Measurements from ENCODE around the gene PSMB10.
A peak's percentile ranks its signal among the peaks of the same experiment; 100 is the strongest.

Gene PSMB10

DNA sequence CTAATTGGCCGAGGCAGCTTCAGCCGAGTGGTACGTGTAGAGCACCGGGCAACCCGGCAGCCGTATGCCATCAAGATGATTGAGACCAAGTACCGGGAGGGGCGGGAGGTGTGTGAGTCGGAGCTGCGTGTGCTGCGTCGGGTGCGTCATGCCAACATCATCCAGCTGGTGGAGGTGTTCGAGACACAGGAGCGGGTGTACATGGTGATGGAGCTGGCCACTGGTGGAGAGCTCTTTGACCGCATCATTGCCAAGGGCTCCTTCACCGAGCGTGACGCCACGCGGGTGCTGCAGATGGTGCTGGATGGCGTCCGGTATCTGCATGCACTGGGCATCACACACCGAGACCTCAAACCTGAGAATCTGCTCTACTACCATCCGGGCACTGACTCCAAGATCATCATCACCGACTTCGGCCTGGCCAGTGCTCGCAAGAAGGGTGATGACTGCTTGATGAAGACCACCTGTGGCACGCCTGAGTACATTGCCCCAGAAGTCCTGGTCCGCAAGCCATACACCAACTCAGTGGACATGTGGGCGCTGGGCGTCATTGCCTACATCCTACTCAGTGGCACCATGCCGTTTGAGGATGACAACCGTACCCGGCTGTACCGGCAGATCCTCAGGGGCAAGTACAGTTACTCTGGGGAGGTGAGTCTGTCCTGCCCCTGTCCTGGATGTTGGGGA is 27.5 kb downstream of the PSMB10 start:
- H3K27me3 Mint-ChIP-seq: no peaks in the 10 kb centered on the region
- peaks cover 30% of the 10 kb centered on the region for H3K36me3 Mint-ChIP-seq
- ATAC-seq: no peak
- H3K9me3 Mint-ChIP-seq: no peaks in the 10 kb centered on the region
- H3K4me1 Mint-ChIP-seq: peaks cover 8% of the 10 kb centered on the region
- no peak overlapping the region for H3K4me3 Mint-ChIP-seq
- H3K27ac Mint-ChIP-seq: peak overlapping the region; percentile 33

DNA sequence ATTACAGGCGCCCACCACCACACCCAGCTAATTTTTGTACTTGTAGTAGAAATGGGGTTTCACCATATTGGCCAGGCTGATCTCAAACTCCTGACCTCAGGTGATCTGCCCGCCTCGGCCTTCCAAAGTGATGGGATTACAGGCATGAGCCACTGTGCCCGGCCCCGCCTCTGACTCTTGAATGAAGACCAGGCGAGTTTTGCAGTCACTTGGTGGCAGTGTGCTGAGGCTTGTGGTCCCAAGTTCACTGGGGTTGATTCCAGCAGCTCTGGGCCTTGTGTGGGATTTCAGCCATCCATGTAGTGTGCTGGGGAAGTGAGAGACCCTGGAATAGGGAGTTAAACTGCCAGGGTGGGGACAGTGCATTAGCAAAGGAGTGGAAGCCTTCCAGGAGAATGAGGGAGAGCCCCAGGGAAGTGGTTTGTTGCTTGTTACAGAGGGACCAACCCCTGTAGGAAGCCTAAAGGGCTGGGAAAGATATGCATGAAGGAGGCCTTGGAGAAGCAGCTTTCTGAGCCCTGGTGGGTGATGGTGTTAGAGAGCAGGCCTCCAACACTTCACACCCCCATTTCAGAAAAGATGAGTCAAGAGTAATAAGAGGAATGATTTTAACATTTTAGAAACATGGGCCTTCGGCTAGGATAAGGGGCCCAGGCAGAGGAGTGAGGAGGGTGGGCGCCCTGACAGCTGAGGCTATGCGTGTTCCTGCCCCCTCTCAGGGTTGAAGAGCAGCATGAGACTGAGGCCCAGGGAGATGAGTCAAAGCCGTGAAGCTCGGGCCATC is 29.1 kb downstream of the PSMB10 start:
- H3K9me3 Mint-ChIP-seq: no peaks in the 10 kb centered on the region
- H3K4me1 Mint-ChIP-seq: peaks cover 8% of the 10 kb centered on the region
- no peaks in the 10 kb centered on the region for H3K27me3 Mint-ChIP-seq
- H3K4me3 Mint-ChIP-seq: no peak overlapping the region
- H3K36me3 Mint-ChIP-seq: peaks cover 36% of the 10 kb centered on the region
- H3K27ac Mint-ChIP-seq: no peak overlapping the region
- ATAC-seq: no peak

DNA sequence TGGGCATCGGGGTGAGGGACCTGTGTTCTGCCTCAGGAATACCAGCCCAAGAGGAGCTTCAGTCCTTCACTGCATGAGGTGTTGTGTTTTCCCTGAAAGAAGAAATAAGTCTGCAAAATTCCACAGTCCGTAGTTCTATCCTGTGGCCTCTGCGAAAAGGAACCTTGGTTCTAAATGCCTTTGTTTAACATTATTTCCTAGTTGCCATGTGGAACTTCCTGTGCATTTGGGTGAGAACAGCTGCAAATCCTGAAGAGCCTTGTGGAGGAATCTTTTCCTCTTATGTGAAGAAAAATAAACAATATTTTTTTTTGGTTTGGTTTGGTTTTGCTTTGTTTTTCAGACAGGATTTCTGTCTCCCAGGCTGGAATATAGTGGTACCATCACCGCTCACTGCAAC is 33.8 kb downstream of the PSMB10 start:
- Mint-ChIP-seq H3K9me3 (no peaks in the 10 kb centered on the region), H3K27me3 (no peaks in the 10 kb centered on the region), H3K27ac (no peak overlapping the region), H3K4me1 (peaks cover 8% of the 10 kb centered on the region), H3K4me3 (no peak overlapping the region), H3K36me3 (peaks cover 13% of the 10 kb centered on the region)
- ATAC-seq: no peak

DNA sequence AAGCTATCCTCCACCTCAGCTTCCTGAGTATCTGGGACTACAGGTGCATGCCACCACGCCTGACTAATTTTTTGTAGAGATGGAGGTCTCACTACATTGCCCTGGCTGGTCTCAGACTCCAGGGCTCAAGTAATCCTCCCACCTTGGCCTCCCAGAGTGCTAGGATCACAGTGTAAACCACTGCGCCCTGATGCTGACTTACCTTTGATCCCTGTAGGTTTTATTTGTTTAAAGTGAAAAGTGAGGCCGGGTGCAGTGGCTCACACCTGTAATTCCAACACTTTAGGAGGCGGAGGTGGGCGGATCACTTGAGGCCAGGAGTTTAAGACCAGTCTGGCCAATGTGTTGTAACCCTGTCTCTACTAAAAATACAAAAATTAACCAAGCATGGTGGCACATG is 34.9 kb downstream of the PSMB10 start:
- Mint-ChIP-seq H3K27ac (no peak overlapping the region), H3K4me3 (no peak overlapping the region), H3K27me3 (no peaks in the 10 kb centered on the region)

DNA sequence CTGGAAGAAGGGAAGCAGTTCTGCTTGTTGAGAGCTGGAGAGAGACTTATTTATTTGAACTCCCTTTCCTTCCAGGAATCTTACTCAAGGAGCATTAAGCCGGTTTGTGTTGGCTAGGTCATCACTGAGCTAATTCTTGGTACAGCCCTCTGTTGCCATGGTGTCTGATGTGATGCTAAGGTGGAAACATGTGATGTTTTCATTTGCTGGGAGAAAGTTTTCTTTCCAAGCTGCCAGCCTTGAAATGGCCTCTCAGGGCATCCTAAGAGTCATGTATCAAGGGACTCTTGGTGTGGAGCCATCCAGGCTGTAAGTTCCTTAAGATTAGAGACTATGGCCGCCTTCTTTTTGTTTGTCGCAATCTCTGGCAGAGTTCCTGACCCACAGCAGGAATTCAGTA is 39.4 kb downstream of the PSMB10 start:
- H3K4me3 Mint-ChIP-seq: no peak overlapping the region

More for the DNA sequence above, 34.9 kb downstream of the PSMB10 start:
- no peak for ATAC-seq
- peaks cover 15% of the 10 kb centered on the region for H3K4me1 Mint-ChIP-seq
- H3K9me3 Mint-ChIP-seq: no peaks in the 10 kb centered on the region
- peaks cover 13% of the 10 kb centered on the region for H3K36me3 Mint-ChIP-seq

DNA sequence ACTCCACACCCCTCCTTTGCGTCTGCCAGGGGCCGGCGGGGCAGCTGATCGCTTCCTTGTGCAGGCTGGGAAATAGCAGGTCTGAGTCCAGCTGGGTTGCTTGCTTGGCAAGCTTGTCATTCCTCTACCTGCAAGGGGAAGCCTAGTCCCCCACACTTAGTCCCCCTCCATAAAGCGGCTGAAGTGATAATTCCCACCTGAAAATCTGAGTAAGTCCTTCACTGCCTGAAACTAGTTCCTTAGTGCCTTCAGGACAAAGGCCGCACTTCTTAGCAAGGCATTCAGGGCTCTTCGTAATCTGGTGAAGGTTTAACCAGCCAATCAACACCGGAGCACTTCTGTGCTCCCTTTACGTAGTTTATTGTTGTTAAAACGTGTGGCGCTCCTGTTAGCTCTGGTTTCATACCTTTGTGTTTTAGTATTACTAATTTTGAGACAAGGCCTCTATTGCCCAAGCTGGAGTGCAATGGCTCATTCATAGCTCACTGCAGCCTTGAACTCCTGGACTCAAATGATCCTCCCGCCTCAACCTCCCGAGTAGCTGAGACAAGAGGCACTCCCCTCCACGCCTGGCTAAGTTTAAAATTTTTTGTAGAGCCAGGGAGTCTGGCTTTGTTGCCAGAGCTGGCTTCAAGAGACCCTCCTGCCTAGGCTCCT is 42.8 kb downstream of the PSMB10 start:
- Mint-ChIP-seq H3K4me3 (peak overlapping the region; percentile 94), H3K36me3 (no peaks in the 10 kb centered on the region), H3K4me1 (peaks cover 26% of the 10 kb centered on the region), H3K9me3 (no peaks in the 10 kb centered on the region), H3K27ac (peak overlapping the region; percentile 89), H3K27me3 (no peaks in the 10 kb centered on the region)
- ATAC-seq: no peak

More for the DNA sequence above, 39.4 kb downstream of the PSMB10 start:
- Mint-ChIP-seq H3K4me1 (peaks cover 34% of the 10 kb centered on the region), H3K27me3 (no peaks in the 10 kb centered on the region), H3K27ac (no peak overlapping the region), H3K36me3 (no peaks in the 10 kb centered on the region), H3K9me3 (no peaks in the 10 kb centered on the region)
- ATAC-seq: no peak

DNA sequence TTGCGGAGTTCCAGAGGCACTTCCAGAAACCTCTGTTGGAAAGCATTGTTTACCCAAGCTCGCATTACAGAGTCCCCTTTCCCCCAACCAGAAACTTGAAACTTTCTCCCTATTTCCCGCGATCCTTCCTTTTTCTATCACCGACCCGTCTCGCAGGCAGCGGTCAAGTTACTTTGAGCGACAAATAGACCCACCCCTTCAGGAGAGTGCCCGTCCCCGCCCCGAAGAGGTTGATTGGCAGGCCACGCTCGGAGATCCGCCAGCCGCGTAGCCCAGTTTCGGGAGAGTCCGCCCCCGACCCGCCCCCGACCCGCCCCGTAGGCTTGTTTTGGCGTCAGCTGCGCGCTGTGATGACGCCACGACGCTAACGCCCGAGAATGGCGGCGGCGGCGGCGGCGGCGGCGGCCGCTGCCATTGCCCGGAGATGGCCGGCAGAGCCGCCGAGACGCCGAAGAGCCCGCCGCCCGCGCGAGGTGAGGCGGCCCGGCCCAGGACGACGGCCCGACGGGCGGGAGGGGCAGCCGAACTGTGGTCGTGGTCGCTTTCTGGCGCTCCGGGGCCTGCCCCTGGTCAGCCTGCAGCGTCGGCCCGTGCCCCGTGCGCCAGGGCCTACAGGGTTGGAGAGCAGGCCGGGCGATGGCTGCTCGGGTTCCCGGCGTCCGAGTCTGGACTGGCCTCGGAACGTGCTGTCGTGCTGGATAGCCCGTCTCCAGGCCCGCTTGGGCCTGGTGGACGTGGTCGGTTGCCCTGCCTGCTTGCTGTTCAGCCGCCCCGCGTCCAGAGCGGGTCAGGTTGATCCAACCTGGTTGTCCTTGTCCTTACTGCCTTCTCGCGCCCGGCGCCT is 43.5 kb downstream of the PSMB10 start, which contains the start of gene PSKH1:
Gene PSKH1, plus strand, starts transcription at position 356 of the 844 bp plus-strand sequence. CDS start 15,496 bp downstream, outside the sequence.
- Mint-ChIP-seq H3K9me3 (no peaks in the 10 kb centered on the region), H3K27me3 (no peaks in the 10 kb centered on the region), H3K27ac (peak within 1 kb of the TSS; percentile 89), H3K4me1 (peaks cover 26% of the 10 kb centered on the region), H3K4me3 (peak within 1 kb of the TSS; percentile 94), H3K36me3 (no peaks in the 10 kb centered on the region)
- ATAC-seq: peak; percentile 99

DNA sequence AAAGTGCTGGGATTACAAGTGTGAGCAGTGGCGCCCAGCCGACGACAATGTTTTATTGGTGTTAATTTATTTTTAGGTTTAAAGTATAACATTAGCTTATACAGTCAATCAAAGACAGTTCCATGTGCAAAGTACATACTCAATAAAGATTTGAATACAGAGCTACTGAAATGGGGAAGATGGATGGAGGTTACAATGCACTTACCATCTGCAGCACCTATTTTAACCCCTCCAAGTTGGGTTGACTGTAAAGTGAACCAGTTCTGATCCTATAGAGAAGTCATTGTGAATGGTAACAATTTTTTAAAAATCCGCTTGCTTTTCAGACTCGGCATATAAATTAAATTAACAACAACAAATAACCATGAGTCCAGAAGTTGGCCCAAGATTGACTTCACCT is 44.3 kb downstream of the PSMB10 start:
- Mint-ChIP-seq H3K9me3 (no peaks in the 10 kb centered on the region), H3K4me1 (peaks cover 25% of the 10 kb centered on the region), H3K27ac (peak overlapping the region; percentile 89), H3K27me3 (no peaks in the 10 kb centered on the region), H3K36me3 (no peaks in the 10 kb centered on the region), H3K4me3 (peak overlapping the region; percentile 81)
- ATAC-seq: no peak

DNA sequence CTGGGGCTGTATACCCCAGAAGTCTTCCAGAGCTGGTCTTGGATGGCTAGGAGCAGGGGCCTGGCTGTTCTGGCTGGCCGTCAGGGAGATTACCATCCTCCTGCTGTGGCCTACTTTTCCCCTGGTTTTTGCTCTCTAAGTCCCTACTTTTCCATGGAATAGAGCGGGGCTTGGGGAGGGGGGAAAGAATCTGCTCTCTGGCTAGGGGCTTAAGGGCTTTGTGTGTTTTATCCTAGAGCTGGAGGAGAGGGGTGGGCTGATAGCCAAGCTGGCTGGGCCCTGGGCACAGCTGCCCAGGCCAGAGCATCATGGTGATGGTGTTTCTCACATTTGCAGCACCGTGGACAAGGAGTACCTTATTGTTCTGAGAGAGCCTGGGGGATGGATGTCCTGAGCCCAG is 48.3 kb downstream of the PSMB10 start:
- Mint-ChIP-seq H3K4me1 (peaks cover 10% of the 10 kb centered on the region), H3K27me3 (no peaks in the 10 kb centered on the region), H3K9me3 (no peaks in the 10 kb centered on the region), H3K36me3 (peaks cover 13% of the 10 kb centered on the region), H3K4me3 (no peak overlapping the region), H3K27ac (no peak overlapping the region)
- no peak for ATAC-seq

DNA sequence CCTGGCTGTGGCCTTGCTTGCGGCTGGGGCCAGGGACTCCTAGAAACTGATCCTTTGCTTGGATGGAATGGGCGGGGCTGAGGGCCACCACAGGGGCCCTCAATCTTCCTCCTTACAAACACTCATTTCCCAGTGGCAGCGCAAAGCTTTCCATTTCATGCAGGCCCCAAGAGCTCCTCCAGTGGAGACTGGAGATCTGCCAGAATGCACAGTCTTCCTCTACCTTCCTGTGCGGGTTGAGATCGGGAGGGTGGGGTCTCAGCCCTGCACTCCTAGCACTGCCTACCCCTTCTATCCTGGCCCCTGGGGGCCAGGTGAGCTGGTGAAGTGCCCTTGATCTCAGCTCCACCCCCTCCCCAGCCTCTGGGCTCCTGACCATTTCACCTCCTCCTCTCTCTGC is 50.3 kb downstream of the PSMB10 start:
- H3K27ac Mint-ChIP-seq: no peak overlapping the region
- H3K9me3 Mint-ChIP-seq: no peaks in the 10 kb centered on the region
- ATAC-seq: no peak
- H3K27me3 Mint-ChIP-seq: no peaks in the 10 kb centered on the region
- H3K4me1 Mint-ChIP-seq: peaks cover 9% of the 10 kb centered on the region
- peaks cover 28% of the 10 kb centered on the region for H3K36me3 Mint-ChIP-seq
- H3K4me3 Mint-ChIP-seq: no peak overlapping the region

DNA sequence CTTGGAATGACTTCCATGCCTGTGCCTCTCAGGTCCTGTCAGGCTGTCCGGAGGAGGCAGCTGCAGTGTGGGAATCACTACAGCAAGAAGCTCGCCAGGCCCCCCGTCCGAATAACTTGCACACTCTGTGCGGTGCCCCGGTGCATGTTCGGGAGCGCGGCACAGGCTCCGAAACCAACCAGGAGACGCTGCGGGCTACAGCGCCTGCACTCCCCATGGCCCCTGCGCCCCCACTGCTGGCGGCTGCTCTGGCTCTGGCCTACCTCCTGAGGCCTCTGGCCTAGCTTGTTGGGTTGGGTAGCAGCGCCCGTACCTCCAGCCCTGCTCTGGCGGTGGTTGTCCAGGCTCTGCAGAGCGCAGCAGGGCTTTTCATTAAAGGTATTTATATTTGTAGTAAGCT is 50.7 kb downstream of the PSMB10 start:
- H3K36me3 Mint-ChIP-seq: peaks cover 33% of the 10 kb centered on the region
- H3K4me1 Mint-ChIP-seq: peaks cover 9% of the 10 kb centered on the region

DNA sequence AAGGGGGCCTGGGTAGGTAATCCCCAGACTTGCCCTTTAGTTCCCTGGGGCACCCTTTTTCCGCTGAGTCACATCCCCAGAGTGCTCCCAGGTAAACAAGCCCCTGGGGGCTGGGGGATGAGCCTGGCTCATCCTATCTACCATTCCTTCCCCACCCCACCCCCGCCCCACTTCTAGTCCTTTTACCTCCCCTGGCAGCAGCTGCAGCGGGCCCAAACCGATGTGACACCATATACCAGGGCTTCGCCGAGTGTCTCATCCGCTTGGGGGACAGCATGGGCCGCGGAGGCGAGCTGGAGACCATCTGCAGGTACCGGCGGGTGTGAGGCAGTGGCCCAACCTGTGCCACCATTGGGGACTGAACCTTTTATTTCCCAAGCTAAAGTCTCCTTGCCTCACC is 51.1 kb downstream of the PSMB10 start:
- Mint-ChIP-seq H3K36me3 (peaks cover 37% of the 10 kb centered on the region), H3K27ac (no peak overlapping the region), H3K9me3 (no peaks in the 10 kb centered on the region), H3K4me1 (peaks cover 9% of the 10 kb centered on the region), H3K27me3 (no peaks in the 10 kb centered on the region), H3K4me3 (no peak overlapping the region)
- no peak for ATAC-seq

More for the DNA sequence above, 50.7 kb downstream of the PSMB10 start:
- no peaks in the 10 kb centered on the region for H3K27me3 Mint-ChIP-seq
- no peak for ATAC-seq
- no peaks in the 10 kb centered on the region for H3K9me3 Mint-ChIP-seq
- no peak overlapping the region for H3K27ac Mint-ChIP-seq
- H3K4me3 Mint-ChIP-seq: no peak overlapping the region

DNA sequence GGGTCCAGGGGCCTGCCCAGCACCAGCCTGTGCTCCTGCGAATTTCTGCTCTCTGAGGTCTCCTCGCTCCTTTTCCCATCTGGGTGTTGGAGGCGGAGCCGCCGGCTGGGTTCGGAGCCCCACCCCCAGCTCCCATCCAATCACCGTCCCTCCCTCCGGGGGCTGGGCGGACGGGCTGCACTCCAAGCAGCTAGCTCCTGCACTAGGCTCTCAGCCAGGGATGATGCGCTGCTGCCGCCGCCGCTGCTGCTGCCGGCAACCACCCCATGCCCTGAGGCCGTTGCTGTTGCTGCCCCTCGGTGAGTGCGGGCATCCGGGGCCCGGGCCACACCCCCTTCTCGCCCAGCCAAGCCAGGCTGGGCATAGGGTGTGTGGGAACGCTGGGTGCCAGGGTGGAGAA is 52.0 kb downstream of the PSMB10 start, which contains the start of gene NRN1L:
Gene NRN1L, plus strand, starts transcription at position 202 of the 400 bp plus-strand sequence. Its CDS starts 19 bp downstream, at position 221.
- Mint-ChIP-seq H3K27me3 (no peaks in the 10 kb centered on the region), H3K27ac (no peak within 1 kb of the TSS), H3K36me3 (peaks cover 43% of the 10 kb centered on the region), H3K4me1 (peaks cover 9% of the 10 kb centered on the region), H3K9me3 (no peaks in the 10 kb centered on the region), H3K4me3 (no peak within 1 kb of the TSS)
- ATAC-seq: no peak

Measured in stimulated activated memory B cell treated with anti-CD40 and anti-IgM and Interleukin-4, amounts not matched to agents 10 μg/mL and 1 μg/mL and 100 μg/mL, for 72 hours (primary cell).